Epithelial cell of esophagus (primary cell): ENCODE results near the gene GCNA.
"Not testable (repeated sequence)": the region's sequence is repeated elsewhere in the genome, so short reads cannot be mapped to it uniquely, and the experiment has no call there.

Source experiments
- DNase-seq: peaks from one replicate; pipeline ENCODE4 v3.0.0; 2010; ENCODE audit warnings: low read depth
- H3K4me3 ChIP-seq: 2 replicates; pipeline ENCODE4 v1.5.1; 2011; ENCODE audit warnings: mild to moderate bottlenecking, low read length, control low read depth
- TF ChIP-seq, protein P1 (sequence below): IDR thresholded peaks from 2 replicates; pipeline ENCODE4 v1.5.1; 2011; ENCODE audit warnings: low read depth, mild to moderate bottlenecking, low read length, control low read depth, inconsistent platforms; ENCODE audit not compliant: insufficient read depth; ENCODE audit errors: missing control alignments

The GCNA gene

DNA sequence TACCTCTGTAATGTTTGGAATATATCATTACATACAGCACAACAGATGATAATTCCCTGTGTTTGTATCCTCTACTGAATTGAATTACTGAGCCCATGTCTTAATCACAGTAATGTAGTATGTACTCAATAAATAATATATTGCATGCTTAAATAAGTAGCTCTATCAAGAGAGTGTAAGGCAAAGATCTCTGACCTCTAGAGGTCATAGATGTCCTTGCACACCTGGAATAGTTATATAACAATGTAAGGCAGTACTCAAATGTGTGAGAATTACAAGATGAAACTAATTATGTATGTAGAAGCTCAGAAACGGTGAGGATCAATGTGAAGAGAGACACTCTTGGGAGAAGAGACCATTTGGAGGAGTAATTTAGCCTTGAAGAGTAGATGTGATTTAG is 14.3 kb upstream of the GCNA start:
- DNase-seq: no peak
- H3K4me3 ChIP-seq: no peak overlapping the region
- TF ChIP-seq, protein P1, sequence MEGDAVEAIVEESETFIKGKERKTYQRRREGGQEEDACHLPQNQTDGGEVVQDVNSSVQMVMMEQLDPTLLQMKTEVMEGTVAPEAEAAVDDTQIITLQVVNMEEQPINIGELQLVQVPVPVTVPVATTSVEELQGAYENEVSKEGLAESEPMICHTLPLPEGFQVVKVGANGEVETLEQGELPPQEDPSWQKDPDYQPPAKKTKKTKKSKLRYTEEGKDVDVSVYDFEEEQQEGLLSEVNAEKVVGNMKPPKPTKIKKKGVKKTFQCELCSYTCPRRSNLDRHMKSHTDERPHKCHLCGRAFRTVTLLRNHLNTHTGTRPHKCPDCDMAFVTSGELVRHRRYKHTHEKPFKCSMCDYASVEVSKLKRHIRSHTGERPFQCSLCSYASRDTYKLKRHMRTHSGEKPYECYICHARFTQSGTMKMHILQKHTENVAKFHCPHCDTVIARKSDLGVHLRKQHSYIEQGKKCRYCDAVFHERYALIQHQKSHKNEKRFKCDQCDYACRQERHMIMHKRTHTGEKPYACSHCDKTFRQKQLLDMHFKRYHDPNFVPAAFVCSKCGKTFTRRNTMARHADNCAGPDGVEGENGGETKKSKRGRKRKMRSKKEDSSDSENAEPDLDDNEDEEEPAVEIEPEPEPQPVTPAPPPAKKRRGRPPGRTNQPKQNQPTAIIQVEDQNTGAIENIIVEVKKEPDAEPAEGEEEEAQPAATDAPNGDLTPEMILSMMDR: no peak

DNA sequence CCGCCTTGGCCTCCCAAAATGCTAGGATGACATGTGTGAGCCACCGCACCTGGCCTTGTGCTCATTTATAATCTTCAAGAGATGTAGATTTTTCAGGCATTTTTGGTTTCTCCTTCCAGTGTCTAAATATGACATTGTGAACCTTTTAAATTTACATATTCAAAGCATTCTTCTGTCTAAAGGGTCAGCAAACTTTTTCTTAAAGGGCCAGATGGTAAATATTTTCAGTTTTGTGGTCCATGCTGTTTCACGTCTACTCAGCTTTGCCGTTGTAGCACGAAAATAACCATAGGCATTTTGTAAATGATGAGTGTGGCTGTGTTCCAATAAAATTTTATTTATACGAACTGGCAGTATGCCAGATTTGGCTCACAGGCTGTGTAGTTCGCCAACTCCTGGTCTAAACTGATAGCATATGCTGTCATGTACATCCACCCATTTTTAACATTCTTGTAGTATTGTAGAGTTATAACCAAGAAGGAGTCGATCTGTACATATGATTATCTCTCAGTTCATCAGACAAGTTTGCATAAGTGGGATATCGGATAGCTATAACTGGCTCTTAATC is 12.7 kb upstream of the GCNA start:
- no peak for DNase-seq
- TF ChIP-seq, protein P1: no peak
- H3K4me3 ChIP-seq: no peak overlapping the region

DNA sequence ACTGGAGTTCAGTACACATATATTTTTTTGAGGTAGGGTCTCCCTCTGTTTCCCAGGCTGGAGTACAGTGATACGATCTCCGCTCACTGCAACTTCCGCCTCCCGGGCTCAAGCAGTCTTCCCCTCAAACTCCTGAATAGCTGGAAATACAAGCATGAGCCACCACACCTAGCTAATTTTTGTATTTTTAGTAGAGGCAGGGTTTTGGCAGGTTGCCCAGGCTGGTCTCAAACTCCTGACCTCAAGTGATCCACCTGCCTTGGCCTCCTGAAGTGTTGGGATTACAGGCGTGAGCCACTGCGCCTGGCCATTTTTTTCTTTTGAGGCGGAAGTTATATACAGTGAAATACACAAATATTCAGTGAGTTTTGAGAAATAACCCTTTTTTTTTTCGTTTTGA is 6.8 kb upstream of the GCNA start:
- not testable (repeated sequence) for H3K4me3 ChIP-seq, DNase-seq

DNA sequence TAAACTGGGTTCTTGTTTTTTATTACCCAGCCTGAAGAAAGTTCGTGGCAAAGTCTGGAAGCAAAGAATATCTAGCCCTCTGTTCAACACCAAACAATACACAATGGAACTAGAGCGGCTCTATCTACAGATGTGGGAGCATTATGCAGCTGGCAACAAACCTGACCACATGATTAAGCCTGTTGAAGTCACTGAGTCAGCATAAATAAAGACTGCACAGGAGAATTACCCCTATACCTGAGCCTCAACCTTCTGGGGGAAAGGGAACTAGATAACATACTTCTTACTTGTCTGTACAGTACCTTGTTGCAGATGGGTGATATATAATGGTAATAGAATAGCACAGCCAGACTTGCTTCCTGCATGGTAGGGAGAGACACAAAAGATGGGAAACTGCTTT is 4.6 kb upstream of the GCNA start:
- no peak for DNase-seq
- no peak overlapping the region for H3K4me3 ChIP-seq
- TF ChIP-seq, protein P1: no peak

DNA sequence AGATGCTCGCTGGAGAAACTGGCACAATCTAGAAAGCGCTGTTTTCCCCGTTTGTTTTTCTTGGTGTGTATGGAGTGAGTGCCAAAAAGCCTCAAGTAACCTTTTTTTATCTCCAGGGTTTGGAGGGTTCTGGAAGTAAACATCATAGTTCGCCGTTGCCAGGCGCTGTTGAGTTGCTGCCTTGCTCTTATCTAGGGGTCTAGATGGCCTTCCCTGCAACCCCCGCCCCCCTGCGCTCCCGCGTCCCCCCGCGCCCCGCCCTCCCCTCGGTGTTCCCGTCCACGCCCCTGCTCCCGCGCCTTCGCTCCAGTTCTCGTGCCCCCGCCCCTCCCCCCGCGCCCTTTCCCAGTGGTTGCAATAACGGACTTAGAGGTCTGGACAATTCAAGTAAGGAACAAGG is 555 bp upstream of the GCNA start:
- H3K4me3 ChIP-seq: no peak overlapping the region
- DNase-seq: no peak
- TF ChIP-seq, protein P1: no peak

DNA sequence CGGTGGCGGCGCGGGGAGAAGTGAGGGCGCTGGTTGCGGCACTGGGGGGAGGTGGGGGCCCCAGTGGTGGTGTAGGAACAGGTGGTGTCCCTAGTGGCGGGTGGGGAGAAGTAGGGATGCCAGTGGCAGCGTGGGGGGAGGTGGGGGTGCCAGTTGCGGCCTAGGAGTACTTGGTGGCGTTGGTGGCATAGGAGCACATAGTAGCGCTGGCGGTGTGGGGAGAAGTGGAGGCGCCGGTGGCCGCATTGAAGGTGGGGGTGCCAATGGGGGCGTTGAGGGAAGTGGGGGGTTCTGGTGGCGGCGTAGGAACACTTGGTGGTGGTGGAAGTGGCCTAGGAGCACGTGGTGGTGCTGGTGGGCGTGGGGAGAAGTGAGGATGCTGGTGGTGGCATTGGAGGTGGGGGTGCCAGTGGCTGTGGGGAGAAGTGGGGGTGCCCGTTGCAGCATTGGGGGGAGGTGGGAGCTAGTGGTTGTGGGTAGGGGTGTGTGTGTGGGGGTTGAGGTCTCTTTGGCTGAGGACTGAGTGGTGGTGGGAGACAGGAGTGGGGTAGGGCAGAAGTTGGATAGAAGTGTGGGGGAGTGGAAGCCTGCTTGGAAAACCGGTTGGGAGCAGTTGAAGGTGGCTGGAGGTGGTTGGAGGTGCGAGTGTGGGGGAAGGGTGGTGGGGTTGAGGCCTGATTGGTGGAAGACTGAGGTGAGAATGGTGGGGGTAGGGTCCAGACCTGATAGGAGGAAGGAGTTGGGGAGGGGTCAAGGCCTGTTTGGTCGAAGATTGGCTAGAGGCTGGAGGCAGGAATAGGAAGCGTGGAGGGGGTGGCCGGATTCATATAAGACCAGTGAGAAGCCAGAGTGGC is 1.1 kb downstream of the GCNA start:
- no peak for DNase-seq
- TF ChIP-seq, protein P1: no peak
- H3K4me3 ChIP-seq: no peak overlapping the region

DNA sequence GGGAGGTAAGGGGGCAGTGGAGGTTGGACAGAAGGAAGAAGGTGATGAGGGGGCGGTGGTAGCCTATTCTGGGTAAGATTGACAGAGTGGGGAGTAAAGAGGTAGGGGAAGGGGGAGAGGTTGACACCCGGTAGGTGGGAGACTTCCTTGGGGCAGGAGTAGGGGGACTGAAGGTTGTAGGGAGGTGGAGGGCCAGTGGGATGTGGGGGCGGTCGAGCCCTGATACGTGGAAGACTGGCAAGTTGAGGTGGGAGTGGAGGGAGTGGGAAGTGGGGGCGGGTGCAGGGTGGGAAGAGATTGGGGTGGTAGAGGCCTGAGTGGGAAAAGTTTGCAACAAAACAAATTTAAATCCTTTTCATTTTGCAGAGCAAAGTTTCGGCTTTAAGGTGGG is 1.7 kb downstream of the GCNA start:
- no peak for DNase-seq
- H3K4me3 ChIP-seq: no peak overlapping the region
- TF ChIP-seq, protein P1: no peak
